Glomerular endothelial cell (primary cell): ENCODE results near the gene ILK. TPM values are rescaled to one million over a fixed set of nuclear protein-coding genes. Genes with fewer than 3 reads are reported as not detected.
A peak's percentile ranks its signal among the peaks of the same experiment; 100 is the strongest.

ENCODE experiments used
- DNase-seq: peaks from one replicate; pipeline ENCODE4 v3.0.0-alpha.2; 2011; ENCODE audit warnings: low read depth, low spot score; ENCODE audit errors: extremely low read depth
- total RNA-seq: library from RNA; depleted of rRNA; stranded (reverse); fragments of >200 nt; gene quantifications from 2 replicates; pipeline ENCODE4 v1.2.3, GENCODE V29; 2015

Gene ILK
- total RNA-seq, 1 donor from 2014 or later, result 191 TPM

GRCh38 chr11:6572215-6572614, 31.4 kb upstream of the ILK start:
- no peak for DNase-seq

GRCh38 chr11:6574816-6575715, 28.5 kb upstream of the ILK start:
- no peak for DNase-seq

- peak; percentile 36 for DNase-seq
These were observed 26.9 kb upstream of the ILK start for GRCh38 chr11:6576471-6577373.

- no peak for DNase-seq
These were observed 25.4 kb upstream of the ILK start for GRCh38 chr11:6578134-6578533.

GRCh38 chr11:6579681-6580080, 23.9 kb upstream of the ILK start:
- no peak for DNase-seq

- DNase-seq, result no peak
These were observed 20.0 kb upstream of the ILK start for GRCh38 chr11:6583584-6583983.

GRCh38 chr11:6584528-6584927, 19.0 kb upstream of the ILK start:
- DNase-seq, result no peak

- DNase-seq, result no peak
These were observed 16.9 kb upstream of the ILK start for GRCh38 chr11:6586434-6587359.

GRCh38 chr11:6587360-6587953, 16.1 kb upstream of the ILK start:
- no peak for DNase-seq

GRCh38 chr11:6588018-6588417, 15.6 kb upstream of the ILK start:
- DNase-seq, result no peak

GRCh38 chr11:6594142-6594768, 9.3 kb upstream of the ILK start:
- no peak for DNase-seq

GRCh38 chr11:6596239-6596877, 7.2 kb upstream of the ILK start:
- no peak for DNase-seq

- DNase-seq, result no peak
These were observed 5.0 kb upstream of the ILK start for GRCh38 chr11:6598555-6598954.

GRCh38 chr11:6599449-6599848, 4.1 kb upstream of the ILK start:
- no peak for DNase-seq

GRCh38 chr11:6599881-6600390, 3.6 kb upstream of the ILK start:
- DNase-seq, result no peak

- no peak for DNase-seq
These were observed 2.5 kb upstream of the ILK start for GRCh38 chr11:6601041-6601461.

GRCh38 chr11:6602096-6602940, 1.3 kb upstream of the ILK start:
- DNase-seq, result no peak

GRCh38 chr11:6604081-6604626, 580 bp downstream of the ILK start:
- DNase-seq, result no peak
